ENCODE measurements around the gene DOCK6.

Gene DOCK6

GRCh38 chr19:11278670-11279069 lies 16.3 kb upstream of the DOCK6 start:
- no peak for DNase-seq (ENCODE audit: low read depth)

DNA sequence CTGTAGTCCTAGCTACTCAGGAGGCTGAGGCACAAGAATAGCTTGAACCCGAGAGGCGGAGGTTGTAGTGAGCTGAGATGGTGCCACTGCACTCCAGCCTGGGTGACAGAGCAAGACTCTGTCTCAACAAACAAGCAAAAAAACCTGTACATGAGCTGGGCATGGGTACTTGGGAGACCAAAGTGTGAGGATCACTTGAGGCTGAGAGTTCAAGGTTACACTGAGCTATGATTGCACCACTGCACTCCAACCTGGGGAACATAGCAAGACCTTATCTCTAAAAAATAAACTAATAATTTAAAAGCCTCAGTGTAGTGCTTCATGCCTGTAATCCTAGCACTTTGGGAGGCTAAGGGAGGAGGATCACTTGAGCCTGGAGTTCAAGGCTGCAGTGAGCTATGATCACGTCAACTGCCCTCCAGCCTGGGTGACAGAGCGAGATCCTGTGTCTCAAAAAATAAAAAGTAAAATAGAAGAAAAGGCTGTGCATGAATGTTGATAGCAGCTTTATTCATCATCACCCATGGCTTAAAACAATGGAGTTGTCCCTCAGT lies 12.3 kb upstream of the DOCK6 start:
- DNase-seq (ENCODE audit: low read depth), result no peak

DNA sequence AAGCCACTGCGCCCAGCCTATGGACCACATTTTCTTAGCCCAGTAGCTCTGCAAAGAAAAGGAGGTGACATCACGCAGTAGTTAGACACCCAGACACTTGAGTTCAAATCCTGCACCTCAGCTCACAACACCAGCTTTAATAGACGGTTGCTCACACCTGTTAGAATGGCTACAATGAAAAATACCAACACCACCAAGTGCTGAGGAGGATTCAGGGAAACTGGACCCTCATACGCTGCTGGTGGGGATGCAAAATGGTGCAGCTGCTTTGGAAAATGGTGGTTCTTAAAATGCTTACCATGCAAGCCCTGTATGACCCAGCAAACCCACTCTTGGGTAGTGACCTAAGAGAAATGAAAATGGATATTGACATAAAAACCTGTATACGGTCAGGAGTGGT lies 11.7 kb upstream of the DOCK6 start:
- DNase-seq (ENCODE audit: low read depth), result no peak

- DNase-seq (ENCODE audit: low read depth), result no peak
These were observed 11.0 kb upstream of the DOCK6 start for GRCh38 chr19:11273296-11273695.

DNA sequence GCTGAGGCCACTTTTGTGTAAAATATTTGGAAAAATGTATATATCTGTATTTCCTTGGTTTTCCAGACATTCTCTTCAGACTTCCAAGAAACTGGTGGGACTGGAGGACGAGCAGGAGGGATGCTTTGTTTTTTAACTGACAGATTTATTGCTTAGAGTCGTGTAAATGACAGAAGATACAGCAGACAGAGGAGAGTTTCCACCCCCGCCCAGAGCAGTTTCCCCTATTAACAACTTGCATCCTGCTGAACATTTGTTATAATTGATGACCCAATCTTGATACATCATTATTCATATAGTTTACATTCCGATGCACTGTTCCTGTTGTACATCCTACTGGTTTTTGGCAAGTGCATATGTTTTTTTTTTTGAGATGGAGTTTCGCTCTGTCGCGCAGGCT lies 7.1 kb upstream of the DOCK6 start:
- DNase-seq (ENCODE audit: low read depth), result no peak

DNA sequence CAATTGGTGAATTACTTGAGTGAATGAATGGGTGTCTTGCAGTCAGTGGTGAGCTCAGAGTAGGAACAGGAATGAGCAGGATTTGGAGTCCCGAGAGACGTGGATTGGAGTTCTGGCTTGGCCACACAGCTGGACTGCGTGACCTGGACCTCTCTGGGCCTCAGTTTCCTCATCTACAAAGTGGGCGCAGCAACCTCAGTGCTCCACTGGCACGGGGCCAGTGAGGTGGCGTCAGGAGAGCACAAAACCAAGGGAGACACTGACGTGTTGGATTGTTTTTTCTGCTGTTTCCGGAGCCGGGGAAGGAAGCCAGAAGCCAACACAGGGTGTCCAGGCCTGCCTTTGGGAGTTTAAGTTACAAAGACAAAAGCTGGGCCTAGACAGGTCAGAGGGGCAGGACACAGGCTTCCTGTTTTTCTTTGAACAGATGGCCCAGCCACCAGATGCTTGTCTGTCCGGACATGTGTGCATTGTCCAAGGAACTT lies 6.5 kb upstream of the DOCK6 start:
- DNase-seq (ENCODE audit: low read depth), result no peak

GRCh38 chr19:11267316-11268085 lies 5.2 kb upstream of the DOCK6 start:
- DNase-seq (ENCODE audit: low read depth), result no peak

GRCh38 chr19:11265785-11266236 lies 3.5 kb upstream of the DOCK6 start:
- DNase-seq (ENCODE audit: low read depth), result no peak

DNA sequence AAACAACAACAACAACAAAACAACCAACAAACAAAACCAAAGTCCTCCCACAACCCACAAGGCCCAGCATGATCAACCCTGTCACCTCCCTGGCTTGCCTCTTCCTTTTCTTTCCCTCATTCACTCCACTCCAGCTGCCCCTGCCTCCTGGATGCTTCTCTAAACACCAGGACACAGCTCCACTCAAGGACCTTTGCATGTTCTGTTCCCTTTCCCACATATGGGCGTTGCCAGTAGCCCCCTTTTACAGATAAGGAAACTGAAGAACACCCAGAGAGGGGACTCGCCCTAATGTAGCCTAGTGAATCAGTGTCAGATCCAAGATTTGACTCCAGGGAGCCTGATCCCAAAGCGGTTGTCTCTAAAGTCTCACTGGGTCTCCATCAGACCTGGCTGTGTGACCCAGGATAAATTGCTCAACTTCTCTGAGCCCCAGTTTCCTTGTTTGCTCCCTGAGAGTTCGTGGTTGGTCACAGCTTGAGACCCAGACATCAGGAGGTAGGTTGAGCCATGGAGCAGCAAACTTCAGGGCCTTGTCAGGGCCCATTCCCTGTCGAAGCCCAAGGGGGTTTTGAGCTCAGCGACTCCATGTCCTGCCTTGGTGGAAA lies 3.0 kb upstream of the DOCK6 start:
- no peak for DNase-seq (ENCODE audit: low read depth)

- no peak for DNase-seq (ENCODE audit: low read depth)
These were observed 2.3 kb upstream of the DOCK6 start for GRCh38 chr19:11264452-11265176.

DNA sequence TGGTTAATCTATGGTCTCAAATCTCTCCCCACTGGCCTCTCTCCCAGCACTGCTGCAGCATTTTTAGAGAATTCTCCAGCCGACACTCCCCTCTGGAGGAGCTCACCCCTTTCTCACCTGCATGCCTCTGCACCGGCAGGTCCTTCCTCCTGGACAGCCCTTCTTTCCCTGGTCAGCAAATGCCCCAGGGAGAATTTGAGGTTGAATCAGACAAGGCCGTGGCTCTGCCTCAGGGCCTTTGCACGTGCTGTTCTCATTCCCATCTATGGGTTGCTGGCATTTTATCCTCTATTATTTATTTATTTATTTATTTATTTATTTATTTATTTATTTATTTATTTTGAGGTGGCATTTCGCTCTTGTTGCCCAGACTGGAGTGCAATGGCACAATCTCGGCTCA lies 1.4 kb upstream of the DOCK6 start:
- DNase-seq (ENCODE audit: low read depth), result no peak

DNA sequence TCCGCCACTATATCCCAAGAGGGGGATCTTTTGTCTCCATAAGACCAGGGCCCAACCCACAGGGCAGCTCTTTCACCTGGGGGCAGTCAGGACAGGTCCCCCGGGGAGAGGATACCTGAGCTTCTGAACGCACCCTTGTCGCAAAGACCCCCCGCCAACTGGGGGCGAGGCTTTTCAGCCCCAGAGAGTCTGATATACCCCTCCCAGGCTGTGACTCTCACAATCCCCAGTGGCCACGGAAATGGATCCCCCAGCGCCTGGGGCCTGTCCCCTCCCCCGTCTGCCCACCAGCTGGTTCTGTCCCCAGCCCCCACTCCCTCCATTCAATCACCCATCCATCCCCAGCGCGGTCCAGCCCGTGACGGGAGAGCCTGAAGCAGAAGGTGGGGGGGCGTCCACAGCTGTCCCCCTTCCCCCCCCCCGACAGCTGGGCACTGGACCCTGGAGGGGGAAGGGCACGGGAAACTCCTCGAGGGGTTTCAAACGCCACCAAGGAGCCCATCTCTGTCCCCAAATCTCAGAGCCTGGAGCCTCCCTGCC lies 823 bp downstream of the DOCK6 start:
- DNase-seq (ENCODE audit: low read depth), result no peak

DNA sequence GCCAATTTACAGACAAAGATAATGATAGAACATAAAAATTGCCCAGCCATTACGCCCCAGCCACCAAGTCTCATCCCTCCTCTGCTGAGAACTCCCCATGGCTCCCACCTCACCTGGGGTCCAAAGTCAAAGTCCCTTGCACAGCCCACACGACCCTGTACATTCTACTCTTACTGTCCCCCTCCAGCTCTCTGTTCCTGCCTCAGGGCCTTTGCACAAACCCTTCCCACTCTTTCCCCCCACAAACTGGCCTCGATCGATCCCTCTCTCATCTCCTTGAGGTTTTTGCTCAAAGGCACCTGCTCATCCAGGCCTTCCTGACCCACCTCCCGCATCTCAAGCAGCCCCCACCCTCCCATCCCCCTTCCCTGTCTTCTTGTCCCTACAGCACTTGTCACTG lies 1.3 kb downstream of the DOCK6 start:
- DNase-seq (ENCODE audit: low read depth), result no peak

- DNase-seq (ENCODE audit: low read depth), result no peak
These were observed 4.4 kb downstream of the DOCK6 start for GRCh38 chr19:11257846-11258380.

DNA sequence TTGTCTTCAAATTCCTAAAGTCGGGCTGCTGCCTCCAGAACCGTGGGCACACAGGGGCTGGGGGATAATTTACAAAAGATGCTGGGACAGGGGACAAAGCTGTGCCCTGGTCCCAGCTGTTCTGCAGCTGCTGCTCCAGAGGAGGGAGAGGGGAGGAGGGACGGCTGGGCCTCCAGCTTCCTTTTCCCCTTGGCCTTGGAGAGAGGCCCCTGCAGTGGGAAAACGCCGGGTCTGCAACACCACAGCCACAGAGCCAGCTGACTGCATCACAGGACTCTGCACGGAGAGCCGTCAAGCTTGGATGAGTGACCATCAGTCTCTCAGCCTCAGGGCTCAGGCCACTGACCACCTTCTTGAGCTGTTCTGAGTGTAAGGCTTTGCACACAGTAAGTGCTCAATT lies 6.1 kb downstream of the DOCK6 start:
- no peak for DNase-seq (ENCODE audit: low read depth)

DNA sequence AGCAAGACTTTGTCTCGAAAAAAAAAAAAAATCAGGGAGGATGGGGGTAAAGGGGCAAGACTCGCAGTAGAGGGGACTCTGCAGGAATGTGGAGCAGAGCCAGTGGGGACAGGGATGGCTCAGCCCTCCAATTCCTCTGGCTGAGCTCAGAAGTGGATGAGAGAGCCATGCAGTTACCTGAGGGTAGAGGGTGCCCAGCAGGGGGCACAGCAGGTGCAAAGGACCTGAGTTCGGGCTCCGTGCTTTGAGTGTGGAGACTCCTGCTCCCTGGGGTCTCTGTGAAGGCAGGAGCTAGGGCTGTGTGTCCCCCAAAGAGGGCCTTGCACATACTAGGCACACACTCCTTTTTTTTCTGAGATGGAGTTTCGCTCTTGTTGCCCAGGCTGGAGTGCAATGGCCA lies 7.7 kb downstream of the DOCK6 start:
- DNase-seq (ENCODE audit: low read depth), result no peak

DNA sequence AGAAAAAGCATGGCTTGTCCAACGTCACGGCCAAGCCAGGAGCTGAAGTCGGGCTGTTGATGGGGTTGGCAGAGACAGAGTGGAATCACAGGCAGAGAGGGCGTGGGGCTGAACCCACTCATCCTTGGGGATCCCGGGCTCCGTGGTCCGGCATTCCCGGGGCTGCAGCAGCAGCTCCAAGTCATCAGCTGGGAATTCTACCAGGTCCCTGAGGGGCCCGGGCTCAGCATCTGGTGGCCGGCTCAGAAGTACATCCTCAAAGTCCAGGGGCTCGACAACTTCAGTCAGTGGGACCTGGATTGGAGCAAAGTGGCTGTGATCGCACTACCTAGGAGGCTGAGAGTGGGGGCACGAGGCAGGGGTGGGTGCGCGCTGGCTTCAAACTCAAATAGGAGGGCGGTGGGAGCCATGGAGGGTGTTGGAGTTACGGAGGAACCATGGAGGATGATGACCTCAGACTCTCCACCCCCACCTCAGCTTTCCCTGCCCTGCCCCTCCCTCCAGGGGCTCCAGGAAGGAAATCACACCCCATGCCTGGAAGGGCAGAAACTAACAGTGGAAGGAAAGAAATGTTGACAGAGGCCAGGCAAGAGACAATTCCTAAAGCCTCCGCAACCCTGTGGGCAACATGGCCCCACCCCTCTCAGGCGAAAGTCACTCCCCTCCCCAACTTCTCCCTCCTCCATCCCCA lies 9.5 kb downstream of the DOCK6 start:
- DNase-seq (ENCODE audit: low read depth), result no peak

- DNase-seq (ENCODE audit: low read depth), result no peak
These were observed 10.5 kb downstream of the DOCK6 start for GRCh38 chr19:11251650-11252314.

- DNase-seq (ENCODE audit: low read depth), result no peak
These were observed 11.1 kb downstream of the DOCK6 start for GRCh38 chr19:11251217-11251616.

- no peak for DNase-seq (ENCODE audit: low read depth)
These were observed 13.5 kb downstream of the DOCK6 start for GRCh38 chr19:11248852-11249251.

GRCh38 chr19:11247934-11248333 lies 14.4 kb downstream of the DOCK6 start:
- DNase-seq (ENCODE audit: low read depth), result no peak
